Activated naive CD4-positive, alpha-beta T cell treated with anti-CD3 and anti-CD28 coated beads for 36 hours (primary cell): ENCODE measurements around the gene HPS1. TPM values are rescaled to one million over a fixed set of nuclear protein-coding genes. Genes with fewer than 3 reads are reported as not detected.

Experiments used
- CTCF ChIA-PET: fragments of 350-600 bp; sonication (Branson Sonifier 250); formaldehyde crosslinking; loops from one replicate; lab custom pipeline; 2021; ENCODE audit warnings: antibody characterized with exemption; lab: Charles Lee
- DNase-seq: peaks from one replicate; pipeline ENCODE4 v3.0.0-alpha.2; 2020
- H3K27ac Mint-ChIP-seq: one replicate; pipeline ENCODE4 v1.8.0; 2021; ENCODE audit warnings: mild to moderate bottlenecking, mixed read lengths
- H3K27me3 Mint-ChIP-seq: one replicate; pipeline ENCODE4 v1.8.0; 2021; ENCODE audit warnings: low read depth, mixed read lengths
- H3K36me3 Mint-ChIP-seq: one replicate; pipeline ENCODE4 v1.8.0; 2021; ENCODE audit warnings: low read depth, mixed read lengths
- H3K4me1 Mint-ChIP-seq: one replicate; pipeline ENCODE4 v1.8.0; 2021; ENCODE audit warnings: low read depth, mixed read lengths
- H3K4me3 Mint-ChIP-seq: one replicate; pipeline ENCODE4 v1.8.0; 2021; ENCODE audit warnings: mild to moderate bottlenecking, moderate library complexity, mixed read lengths
- H3K9me3 Mint-ChIP-seq: one replicate; pipeline ENCODE4 v1.8.0; 2021; ENCODE audit warnings: mixed read lengths
- intact Hi-C: fragments of 100-400 bp; cut with micrococcal nuclease; formaldehyde crosslinking; loops from one replicate; pipeline ENCODE4 v1.15.1; 2023
- total RNA-seq, 2 experiments: library from RNA; stranded (reverse); gene quantifications; one replicate each; pipeline ENCODE4 v1.2.3, GENCODE V29; 2021

HPS1 gene
- total RNA-seq, 2 experiments from 2014 or later, result 28.1 to 31.0 TPM

DNA sequence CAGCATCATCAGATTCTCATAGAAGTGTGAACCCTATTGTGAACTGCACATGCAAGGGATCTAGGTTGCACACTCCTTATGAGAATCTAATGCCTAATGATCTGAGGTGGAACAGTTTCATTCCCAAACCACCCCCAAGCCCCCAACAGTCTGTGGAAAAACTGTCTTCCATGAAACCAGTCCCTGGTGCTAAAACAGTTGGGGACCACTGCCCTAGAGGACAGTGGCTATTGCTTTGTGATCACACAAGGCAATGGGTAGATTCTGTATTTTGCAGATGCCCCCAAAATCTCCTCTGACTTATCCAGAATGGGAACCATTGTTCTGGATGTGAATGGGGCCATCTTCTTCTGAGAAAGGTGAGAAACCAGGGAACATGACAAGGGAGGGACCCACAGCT lies 31.1 kb upstream of the HPS1 start:
- intact Hi-C loops, result no loop called here
- no peaks in the 10 kb centered on the region for H3K9me3 Mint-ChIP-seq
- DNase-seq, result no peak
- H3K36me3 Mint-ChIP-seq, result no peaks in the 10 kb centered on the region
- CTCF ChIA-PET, result no interaction called here
- no peak overlapping the region for H3K27ac Mint-ChIP-seq
- peaks cover 3% of the 10 kb centered on the region for H3K4me1 Mint-ChIP-seq
- H3K4me3 Mint-ChIP-seq, result no peak overlapping the region
- no peaks in the 10 kb centered on the region for H3K27me3 Mint-ChIP-seq

DNA sequence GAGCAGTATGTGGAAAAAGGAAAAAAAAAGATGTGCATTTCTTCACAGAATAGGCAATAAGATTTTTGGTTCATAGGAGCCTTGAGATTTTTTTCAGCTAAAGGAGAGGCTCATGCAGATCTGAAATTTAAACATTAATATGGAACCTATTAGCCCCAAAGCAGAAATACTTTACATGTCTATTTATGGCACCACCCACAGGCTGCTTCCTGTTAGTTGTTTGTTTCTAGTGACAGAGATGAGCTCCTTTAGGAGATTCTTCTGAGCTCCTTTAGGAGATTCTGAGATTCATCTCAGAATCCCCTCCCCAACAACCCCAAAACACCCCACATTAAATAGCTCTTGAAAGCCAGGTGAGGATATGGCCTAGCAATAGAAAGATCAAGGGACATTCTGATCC lies 27.9 kb upstream of the HPS1 start:
- H3K9me3 Mint-ChIP-seq, result no peaks in the 10 kb centered on the region
- H3K27ac Mint-ChIP-seq, result no peak overlapping the region
- intact Hi-C loops, result no loop called here
- H3K27me3 Mint-ChIP-seq, result no peaks in the 10 kb centered on the region
- no peaks in the 10 kb centered on the region for H3K36me3 Mint-ChIP-seq
- H3K4me3 Mint-ChIP-seq, result no peak overlapping the region
- no peak for DNase-seq
- peaks cover 3% of the 10 kb centered on the region for H3K4me1 Mint-ChIP-seq
- CTCF ChIA-PET, result interaction anchor here (0.6 to 1.1 kb wide), 4 partner anchors 9 to 191 kb away, joined by 3 to 6 read pairs (median 5); no protein-coding TSS in a partner anchor

DNA sequence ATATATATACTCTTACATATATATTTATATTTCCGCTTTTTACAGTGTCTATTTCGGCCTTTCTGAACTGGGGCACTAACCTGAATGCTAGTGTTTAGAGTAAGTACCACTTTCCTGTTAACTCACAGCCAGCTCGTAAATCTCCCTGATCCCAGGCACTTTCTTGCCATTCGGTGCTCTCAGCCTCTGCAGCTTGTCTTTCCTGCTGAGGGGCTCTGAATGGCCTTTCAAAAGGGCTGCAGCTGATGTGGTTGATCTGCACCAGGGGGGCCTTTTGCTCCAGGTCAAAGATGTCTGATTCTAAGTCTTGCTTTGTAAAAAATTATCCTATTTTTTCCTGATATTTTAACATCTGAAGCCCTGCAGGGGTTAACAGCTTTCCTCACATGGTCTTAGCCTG lies 25.5 kb upstream of the HPS1 start:
- intact Hi-C loops, result no loop called here
- CTCF ChIA-PET, result interaction anchor here (0.8 to 1.1 kb wide), 2 partner anchors 13 to 807 kb away, joined by 3 read pairs; no protein-coding TSS in a partner anchor
- Mint-ChIP-seq H3K27ac (no peak overlapping the region), H3K27me3 (peaks cover 3% of the 10 kb centered on the region), H3K36me3 (no peaks in the 10 kb centered on the region), H3K9me3 (no peaks in the 10 kb centered on the region), H3K4me1 (peaks cover 7% of the 10 kb centered on the region), H3K4me3 (no peak overlapping the region)
- no peak for DNase-seq

DNA sequence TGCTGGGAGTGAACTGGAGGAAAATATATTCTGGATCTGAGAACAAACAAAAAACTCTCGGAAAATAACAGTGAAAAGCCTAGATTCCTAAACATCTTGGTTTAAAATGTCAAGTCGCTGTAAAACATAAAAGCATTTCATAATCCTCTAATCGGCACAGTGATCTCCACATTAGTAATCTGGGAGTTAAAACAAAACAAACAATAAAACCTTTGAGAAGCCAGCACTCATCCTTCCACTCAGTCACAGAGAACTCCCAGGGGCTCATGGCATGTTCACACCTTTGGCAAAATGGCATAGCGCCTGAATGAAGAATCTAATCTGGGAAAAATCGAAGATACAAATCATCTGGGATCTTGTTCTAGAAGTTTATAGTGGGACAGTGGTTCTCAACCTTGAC lies 24.1 kb upstream of the HPS1 start:
- no peak overlapping the region for H3K4me3 Mint-ChIP-seq
- no peaks in the 10 kb centered on the region for H3K9me3 Mint-ChIP-seq
- H3K27ac Mint-ChIP-seq, result no peak overlapping the region
- peaks cover 9% of the 10 kb centered on the region for H3K4me1 Mint-ChIP-seq
- H3K27me3 Mint-ChIP-seq, result peaks cover 4% of the 10 kb centered on the region
- no peaks in the 10 kb centered on the region for H3K36me3 Mint-ChIP-seq
- intact Hi-C loops, result no loop called here
- CTCF ChIA-PET, result no interaction called here
- no peak for DNase-seq

DNA sequence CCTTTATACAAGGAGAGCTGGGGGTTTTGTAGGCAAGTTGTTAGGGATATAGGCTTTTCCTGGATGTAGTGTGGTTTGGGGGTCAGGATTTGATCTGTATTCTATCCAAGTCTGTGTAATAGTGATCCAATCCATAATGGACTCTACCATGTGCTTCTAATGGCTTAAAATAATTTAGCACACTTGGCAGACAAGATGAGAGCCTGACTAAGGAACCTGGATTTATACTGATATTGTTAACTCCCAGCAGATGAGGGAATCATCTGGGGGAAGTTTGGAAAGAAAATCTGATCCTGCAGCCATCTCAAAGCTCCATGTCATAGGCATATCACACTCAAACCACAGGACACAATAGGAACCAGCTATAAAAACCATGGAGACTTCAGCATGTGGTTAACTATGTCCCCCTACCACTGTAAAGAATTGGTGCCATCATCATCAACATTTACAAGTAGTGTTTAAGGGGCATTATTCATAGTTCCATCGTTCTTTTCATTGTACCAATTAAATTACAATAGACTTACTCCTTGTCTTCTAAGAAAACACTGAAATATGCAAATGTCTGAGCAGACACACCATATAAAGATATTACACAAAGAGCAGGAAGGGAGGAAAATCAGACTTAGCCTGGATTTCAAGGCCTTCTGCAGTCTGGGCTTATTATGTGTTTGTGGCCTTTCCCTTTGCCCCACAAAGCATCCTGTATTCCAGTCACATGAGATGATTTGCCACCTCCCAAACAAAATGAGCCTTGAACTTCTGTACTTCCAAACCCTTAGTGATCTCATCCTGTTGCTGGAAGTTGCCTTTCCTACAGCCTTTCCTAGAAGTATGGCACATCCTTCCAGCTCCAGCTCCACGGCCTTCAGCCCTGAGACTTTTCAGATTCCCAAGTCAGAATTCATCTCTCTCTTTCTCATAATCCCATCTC lies 22.5 kb upstream of the HPS1 start:
- no peaks in the 10 kb centered on the region for H3K36me3 Mint-ChIP-seq

DNA sequence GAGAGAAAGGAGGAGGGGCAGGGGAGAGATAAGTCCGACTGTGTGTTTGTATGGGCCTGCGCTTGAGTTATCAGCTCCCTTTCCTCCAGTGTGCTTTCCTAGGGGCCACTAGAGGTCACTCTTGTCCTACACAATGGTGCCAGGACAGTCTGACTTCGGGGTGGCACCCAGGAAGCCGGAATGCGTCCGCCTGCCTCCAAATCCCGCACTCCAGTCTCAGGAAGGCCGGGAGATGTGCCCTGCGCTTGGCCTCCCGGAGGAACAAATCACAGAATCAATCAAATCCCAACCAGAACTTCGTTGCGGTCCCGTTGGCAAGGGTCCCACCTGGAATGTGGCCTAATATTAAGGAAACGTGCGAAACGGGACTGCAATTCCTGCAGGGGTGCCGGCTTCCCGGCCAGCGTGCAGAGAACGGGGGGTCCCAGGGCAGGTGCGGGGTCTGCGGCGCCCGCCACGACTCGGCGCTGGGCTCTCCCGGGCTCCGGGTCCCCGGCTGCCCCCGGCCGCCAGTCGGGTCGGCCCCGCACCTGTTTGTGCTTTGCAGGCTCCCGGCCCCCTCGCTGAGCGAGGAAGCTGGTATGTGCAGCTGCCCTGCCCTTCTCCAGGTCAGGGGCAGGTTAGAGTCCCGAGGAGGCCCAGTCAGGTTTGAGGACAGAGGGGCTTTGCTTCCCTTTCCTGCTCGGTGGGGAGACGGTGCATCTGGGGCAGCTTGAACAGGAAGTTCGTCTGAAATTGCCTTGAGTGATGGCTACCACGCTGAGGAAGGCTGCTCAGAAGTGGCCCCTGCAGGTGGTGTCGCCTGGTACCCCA lies 21.0 kb upstream of the HPS1 start:
- peaks cover 9% of the 10 kb centered on the region for H3K27me3 Mint-ChIP-seq
- H3K4me3 Mint-ChIP-seq, result peak overlapping the region; percentile 79
- CTCF ChIA-PET, result interaction anchor here (0.5 to 3.3 kb wide), 27 partner anchors 9 to 1890 kb away, joined by 3 to 22 read pairs (median 3); partner anchors contain the start of gene CNNM1
- DNase-seq, result peak; percentile 75
- no peaks in the 10 kb centered on the region for H3K9me3 Mint-ChIP-seq
- peaks cover 6% of the 10 kb centered on the region for H3K4me1 Mint-ChIP-seq
- no peaks in the 10 kb centered on the region for H3K36me3 Mint-ChIP-seq
- peak overlapping the region; percentile 57 for H3K27ac Mint-ChIP-seq
- intact Hi-C loops, result loop anchor here (1.0 kb wide), 4 partner anchors 197 to 810 kb away; no protein-coding TSS in a partner anchor

More for the DNA sequence above, 22.5 kb upstream of the HPS1 start:
- H3K27me3 Mint-ChIP-seq, result peaks cover 4% of the 10 kb centered on the region
- no peaks in the 10 kb centered on the region for H3K9me3 Mint-ChIP-seq
- intact Hi-C loops, result no loop called here
- CTCF ChIA-PET, result interaction anchor here (0.6 to 3.3 kb wide), 5 partner anchors 197 to 1091 kb away, joined by 3 to 22 read pairs (median 4); no protein-coding TSS in a partner anchor
- no peak overlapping the region for H3K4me3 Mint-ChIP-seq
- H3K4me1 Mint-ChIP-seq, result peaks cover 8% of the 10 kb centered on the region
- H3K27ac Mint-ChIP-seq, result no peak overlapping the region
- no peak for DNase-seq

DNA sequence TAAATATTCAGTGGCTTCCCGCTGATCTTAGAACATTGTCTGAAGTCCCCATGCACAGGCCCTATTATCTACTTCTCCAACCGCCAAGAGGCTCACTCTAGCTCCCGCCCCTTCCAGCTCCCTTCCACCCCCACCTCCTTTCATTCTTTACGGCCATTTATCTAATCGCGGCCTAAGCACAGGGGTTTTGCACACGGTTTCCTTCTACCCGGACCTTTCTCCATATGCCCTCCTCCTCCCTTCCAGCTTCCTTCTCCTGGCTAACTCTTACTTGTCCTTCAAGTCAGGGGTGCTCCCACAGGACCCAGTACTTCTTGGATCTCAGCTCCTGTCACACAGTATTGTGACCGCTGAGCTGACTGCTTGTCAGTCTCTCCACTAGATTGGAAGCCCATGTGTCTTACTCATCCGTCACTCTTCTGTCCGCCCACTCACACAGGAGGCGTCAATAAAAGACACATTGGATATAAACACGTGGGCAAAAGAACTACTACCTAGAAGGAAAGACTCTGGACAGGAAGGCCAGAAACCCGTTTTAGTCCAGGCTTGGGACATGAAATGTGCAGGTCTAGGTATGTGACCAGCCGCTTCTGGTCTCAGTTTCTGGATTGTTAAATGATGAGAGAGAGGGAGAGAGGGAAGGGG lies 20.2 kb upstream of the HPS1 start:
- no peak overlapping the region for H3K27ac Mint-ChIP-seq
- DNase-seq, result no peak
- CTCF ChIA-PET, result interaction anchor here (0.5 to 3.3 kb wide), 22 partner anchors 9 to 1889 kb away, joined by 3 to 22 read pairs (median 3); partner anchors contain the start of gene CNNM1
- H3K36me3 Mint-ChIP-seq, result no peaks in the 10 kb centered on the region
- H3K4me3 Mint-ChIP-seq, result peak overlapping the region; percentile 79
- no peaks in the 10 kb centered on the region for H3K9me3 Mint-ChIP-seq
- peaks cover 13% of the 10 kb centered on the region for H3K27me3 Mint-ChIP-seq
- peaks cover 6% of the 10 kb centered on the region for H3K4me1 Mint-ChIP-seq
- intact Hi-C loops, result loop anchor here (1.0 kb wide), 4 partner anchors 197 to 810 kb away; no protein-coding TSS in a partner anchor

DNA sequence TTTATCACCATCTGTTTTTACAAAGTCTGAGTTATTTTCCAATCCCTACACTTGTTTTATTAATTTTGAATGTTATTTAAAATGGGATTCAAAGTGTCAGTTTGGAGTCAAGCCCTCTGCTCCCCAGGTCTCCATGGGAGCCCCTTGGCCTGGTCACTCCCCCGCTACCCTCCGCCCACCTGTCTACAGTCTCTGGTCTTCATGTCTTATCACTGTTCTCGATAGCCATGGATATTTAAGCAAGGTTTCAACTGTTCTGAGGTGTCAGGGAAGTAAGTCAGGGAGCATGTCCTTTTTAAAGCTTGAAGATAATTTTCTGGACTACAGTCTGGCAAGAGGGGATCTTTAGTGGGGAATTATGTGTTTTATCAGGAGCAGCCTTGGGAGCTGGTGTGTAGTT lies 19.1 kb upstream of the HPS1 start:
- CTCF ChIA-PET, result interaction anchor here (0.7 to 3.3 kb wide), 4 partner anchors 9 to 781 kb away, joined by 5 to 22 read pairs (median 8); no protein-coding TSS in a partner anchor
- Mint-ChIP-seq H3K27ac (no peak overlapping the region), H3K36me3 (no peaks in the 10 kb centered on the region), H3K4me3 (no peak overlapping the region), H3K27me3 (peaks cover 13% of the 10 kb centered on the region), H3K4me1 (peaks cover 6% of the 10 kb centered on the region), H3K9me3 (no peaks in the 10 kb centered on the region)
- no peak for DNase-seq
- intact Hi-C loops, result no loop called here

DNA sequence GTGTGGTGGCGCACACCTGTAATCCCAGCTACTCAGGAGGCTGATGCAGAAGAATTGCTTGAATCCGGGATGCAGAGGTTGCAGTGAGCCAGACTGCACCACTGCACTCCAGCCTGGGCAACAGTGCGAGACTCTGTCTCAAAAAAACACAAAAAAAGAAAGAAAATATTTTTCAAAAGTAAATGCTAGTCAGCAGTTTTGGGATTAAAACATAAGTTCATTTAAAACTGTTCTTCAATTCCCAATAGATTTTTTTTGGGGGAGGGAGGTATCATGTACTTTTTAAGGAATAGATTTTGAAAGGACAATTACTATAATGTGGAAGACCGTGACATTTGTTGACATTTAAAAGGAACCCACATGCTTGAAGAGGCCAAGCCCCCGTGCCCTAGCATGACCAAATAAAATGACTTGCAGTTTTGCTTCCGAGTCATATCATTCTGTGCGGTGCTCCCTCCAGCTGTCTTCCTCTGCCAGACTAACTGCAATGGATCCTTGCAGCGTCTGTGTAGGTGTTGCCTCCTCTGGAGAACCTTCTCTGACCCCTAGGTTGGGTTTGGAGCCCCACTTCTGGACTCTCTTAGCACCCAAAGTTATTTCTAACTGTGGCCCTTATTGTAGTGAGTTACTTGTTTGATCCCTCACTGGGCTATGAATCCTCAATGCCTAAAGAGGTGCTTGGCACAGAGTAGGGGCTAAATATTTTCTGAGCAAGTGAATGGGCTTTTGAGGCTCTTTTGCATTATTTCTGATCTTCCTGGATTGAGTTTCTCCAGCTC lies 17.4 kb upstream of the HPS1 start:
- no peaks in the 10 kb centered on the region for H3K9me3 Mint-ChIP-seq
- H3K27ac Mint-ChIP-seq, result no peak overlapping the region
- H3K4me3 Mint-ChIP-seq, result no peak overlapping the region
- no peaks in the 10 kb centered on the region for H3K36me3 Mint-ChIP-seq
- H3K27me3 Mint-ChIP-seq, result peaks cover 13% of the 10 kb centered on the region
- peaks cover 6% of the 10 kb centered on the region for H3K4me1 Mint-ChIP-seq
- intact Hi-C loops, result no loop called here
- DNase-seq, result no peak
- CTCF ChIA-PET, result no interaction called here

DNA sequence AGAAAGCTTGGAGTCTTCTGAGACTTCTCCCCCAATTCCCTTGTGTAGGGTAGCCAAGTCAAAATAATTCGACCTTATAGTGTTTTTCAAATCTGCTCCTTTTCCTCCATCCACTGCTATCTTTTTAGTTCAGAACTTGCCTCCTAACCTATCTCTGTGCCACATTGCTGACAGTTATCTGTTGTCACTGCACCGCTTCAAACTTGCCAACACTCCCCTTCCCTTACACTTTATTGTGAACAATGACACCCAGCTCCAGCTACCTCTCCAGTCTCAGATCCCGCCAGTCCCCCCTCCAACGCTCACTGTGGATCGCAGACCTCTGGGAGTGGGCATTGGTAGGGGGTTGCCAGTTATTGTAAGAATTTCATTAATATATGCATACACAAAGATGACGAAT lies 16.3 kb upstream of the HPS1 start:
- Mint-ChIP-seq H3K27ac (no peak overlapping the region), H3K4me3 (no peak overlapping the region), H3K4me1 (peaks cover 6% of the 10 kb centered on the region), H3K27me3 (peaks cover 13% of the 10 kb centered on the region), H3K9me3 (no peaks in the 10 kb centered on the region), H3K36me3 (no peaks in the 10 kb centered on the region)
- CTCF ChIA-PET, result no interaction called here
- no peak for DNase-seq
- intact Hi-C loops, result no loop called here

DNA sequence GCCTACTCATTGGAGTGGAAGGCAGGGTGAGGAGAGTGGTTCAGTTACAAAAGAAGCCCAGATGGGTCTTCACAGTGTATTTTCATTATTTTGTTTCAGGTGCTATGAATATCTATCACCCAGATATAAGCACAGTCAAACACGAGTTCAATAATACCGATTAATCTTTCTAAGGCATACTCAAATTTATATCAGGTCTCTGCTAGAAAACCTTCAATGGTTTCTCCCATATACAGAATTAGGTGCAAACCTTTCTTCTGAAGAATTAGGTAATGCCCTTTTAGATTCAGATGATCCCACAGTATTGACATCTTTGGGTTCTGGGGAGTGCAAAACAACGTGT lies 14.7 kb upstream of the HPS1 start:
- peaks cover 21% of the 10 kb centered on the region for H3K27me3 Mint-ChIP-seq
- CTCF ChIA-PET, result no interaction called here
- H3K4me1 Mint-ChIP-seq, result no peaks in the 10 kb centered on the region
- H3K36me3 Mint-ChIP-seq, result no peaks in the 10 kb centered on the region
- no peak for DNase-seq
- intact Hi-C loops, result no loop called here
- H3K27ac Mint-ChIP-seq, result no peak overlapping the region
- no peak overlapping the region for H3K4me3 Mint-ChIP-seq
- no peaks in the 10 kb centered on the region for H3K9me3 Mint-ChIP-seq
